Astrocyte (in vitro differentiated cells and primary cell): ENCODE measurements around the gene ADAMTS17.

ENCODE experiments used
- EZH2 ChIP-seq: IDR thresholded peaks from 2 replicates; pipeline ENCODE4 v1.6.1; 2012; ENCODE audit warnings: mild to moderate bottlenecking, low read length, inconsistent platforms; ENCODE audit not compliant: insufficient read depth
- TF ChIP-seq, protein P1 (sequence below): IDR thresholded peaks from 2 replicates; pipeline ENCODE4 v1.5.1; 2011; ENCODE audit warnings: low read depth, mild to moderate bottlenecking, inconsistent platforms, low read length, moderate library complexity; ENCODE audit not compliant: insufficient read depth

- TF ChIP-seq, protein P1, sequence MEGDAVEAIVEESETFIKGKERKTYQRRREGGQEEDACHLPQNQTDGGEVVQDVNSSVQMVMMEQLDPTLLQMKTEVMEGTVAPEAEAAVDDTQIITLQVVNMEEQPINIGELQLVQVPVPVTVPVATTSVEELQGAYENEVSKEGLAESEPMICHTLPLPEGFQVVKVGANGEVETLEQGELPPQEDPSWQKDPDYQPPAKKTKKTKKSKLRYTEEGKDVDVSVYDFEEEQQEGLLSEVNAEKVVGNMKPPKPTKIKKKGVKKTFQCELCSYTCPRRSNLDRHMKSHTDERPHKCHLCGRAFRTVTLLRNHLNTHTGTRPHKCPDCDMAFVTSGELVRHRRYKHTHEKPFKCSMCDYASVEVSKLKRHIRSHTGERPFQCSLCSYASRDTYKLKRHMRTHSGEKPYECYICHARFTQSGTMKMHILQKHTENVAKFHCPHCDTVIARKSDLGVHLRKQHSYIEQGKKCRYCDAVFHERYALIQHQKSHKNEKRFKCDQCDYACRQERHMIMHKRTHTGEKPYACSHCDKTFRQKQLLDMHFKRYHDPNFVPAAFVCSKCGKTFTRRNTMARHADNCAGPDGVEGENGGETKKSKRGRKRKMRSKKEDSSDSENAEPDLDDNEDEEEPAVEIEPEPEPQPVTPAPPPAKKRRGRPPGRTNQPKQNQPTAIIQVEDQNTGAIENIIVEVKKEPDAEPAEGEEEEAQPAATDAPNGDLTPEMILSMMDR: no peak
- no peak for TF ChIP-seq EZH2
Measured at GRCh38 chr15:100338247-100338646, 3.5 kb downstream of the ADAMTS17 start.
